ENCODE data around the gene A4GALT. TPM values are rescaled to one million over a fixed set of nuclear protein-coding genes. Genes with fewer than 3 reads are reported as not detected.
"Not testable (repeated sequence)": the region's sequence is repeated elsewhere in the genome, so short reads cannot be mapped to it uniquely, and the experiment has no call there.

The A4GALT gene
- total and polyA plus RNA-seq, 10 of the 15 experiments (the other 5 are each of a cell fraction or from before 2014, with no cell fraction given) = 0.04 to 3.9 (median 2.3) TPM; not detected in 1

GRCh38 chr22:42673898-42674401, 46.7 kb downstream of the A4GALT start:
- ChIA-PET RAD21 (ENCODE audit: unreplicated experiment) (no interaction called here), CTCF (interaction anchor here (0.9 to 1.2 kb wide), 2 partner anchors 9 to 10 kb away, joined by 3 to 4 read pairs; no protein-coding TSS in a partner anchor), SMC1A (ENCODE audit: uncharacterized antibody, unreplicated experiment) (interaction anchor here (1.8 kb wide), 1 partner anchor 8 kb away, joined by 4 read pairs; no protein-coding TSS in a partner anchor), POLR2A (no interaction called here)
- no peaks in the 10 kb centered on the region for H3K36me3 ChIP-seq (ENCODE audit: control insufficient read depth in 2 of 2, insufficient read depth in 2 of 2, low read length in 1 of 2)
- H2AFZ ChIP-seq (ENCODE audit: control insufficient read depth, low read depth, low read length) = no peak overlapping the region
- intact Hi-C loops (cut with micrococcal nuclease; ENCODE audit: unreplicated experiment) (no loop called here), in situ Hi-C loops (cut with MboI) (loop anchor here (25.0 kb wide), 1 partner anchor 1363 kb away; no protein-coding TSS in a partner anchor)
- H3K4me1 ChIP-seq (ENCODE audit: control insufficient read depth, insufficient read depth, low read length) = peaks cover 14% of the 10 kb centered on the region
- no peaks in the 10 kb centered on the region for H3K27me3 ChIP-seq (replicated peaks in 1 of 2; ENCODE audit: control insufficient read depth in 2 of 2, insufficient read depth in 2 of 2, low read length in 1 of 2)
- WGBS (ENCODE audit: insufficient coverage, insufficient replicate concordance, low lambda C conversion rate, missing lambda C conversion rate) = 50% methylated on average over 2 of the region's 2 CpGs
- no peak for TF ChIP-seq YBX1 (IDR thresholded peaks at IDR 0.05)
- peak; percentile 81 for TF ChIP-seq RFX5 (IDR thresholded peaks at IDR 0.05; ENCODE audit: low read depth, low read length)
- peak; percentile 27; the same call in 1 of the 2 replicates for TF ChIP-seq CREB1 (IDR thresholded peaks at IDR 0.05; ENCODE audit: low read depth)
- no peak overlapping the region for H3K27ac ChIP-seq (ENCODE audit: control insufficient read depth, insufficient read depth)
- no TSS peak for BruUV-seq (replicated peaks)
- H4K20me1 ChIP-seq (ENCODE audit: control insufficient read depth, insufficient read depth) = no peaks in the 10 kb centered on the region
- no peak for DNase-seq (ENCODE audit: low read depth, low spot score)
- H3K4me2 ChIP-seq (ENCODE audit: control insufficient read depth, insufficient read depth) = no peak overlapping the region
- H3K9ac ChIP-seq (ENCODE audit: control insufficient read depth, insufficient read depth, low read length) = no peak overlapping the region
- no peak overlapping the region for H3K4me3 ChIP-seq
- no peaks in the 10 kb centered on the region for H3K79me2 ChIP-seq (ENCODE audit: control insufficient read depth, insufficient read depth, low read length)
- peak; percentile 60 for ATAC-seq
- peaks cover 11% of the 10 kb centered on the region; the same call in 2 of the 3 replicates for H3K9me3 ChIP-seq (replicated peaks; ENCODE audit: control insufficient read depth, insufficient read depth, low read length)
- no peak for FAIRE-seq

DNA sequence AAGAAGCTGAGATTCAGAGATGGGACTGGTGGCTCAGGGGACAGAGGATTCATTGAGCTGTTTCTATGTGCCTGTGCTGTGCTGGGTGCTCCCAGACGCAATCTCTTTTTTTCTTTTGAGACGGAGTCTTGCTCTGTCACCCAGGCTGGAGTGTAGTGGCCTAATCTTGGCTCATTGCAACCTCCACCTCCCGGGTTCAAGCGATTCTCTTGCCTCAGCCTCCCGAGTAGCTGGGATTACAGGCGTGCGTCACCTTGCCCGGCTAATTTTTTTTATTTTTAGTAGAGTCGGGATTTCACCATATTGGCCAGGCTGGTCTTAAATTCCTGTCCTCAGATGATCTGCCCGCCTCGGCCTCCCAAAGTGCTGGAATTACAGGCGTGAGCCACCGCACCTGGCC, 47.6 kb downstream of the A4GALT start:
- H3K36me3 ChIP-seq (ENCODE audit: control insufficient read depth in 2 of 2, insufficient read depth in 2 of 2, low read length in 1 of 2); H3K27ac ChIP-seq (ENCODE audit: control insufficient read depth, insufficient read depth); H4K20me1 ChIP-seq (ENCODE audit: control insufficient read depth, insufficient read depth); RAD21 ChIA-PET (ENCODE audit: unreplicated experiment); POLR2A ChIA-PET; H3K9ac ChIP-seq (ENCODE audit: control insufficient read depth, insufficient read depth, low read length); FAIRE-seq; DNase-seq (ENCODE audit: low read depth, low spot score); H3K4me3 ChIP-seq; intact Hi-C loops (cut with micrococcal nuclease; ENCODE audit: unreplicated experiment); H3K27me3 ChIP-seq (replicated peaks in 1 of 2; ENCODE audit: control insufficient read depth in 2 of 2, insufficient read depth in 2 of 2, low read length in 1 of 2); BruUV-seq (replicated peaks); ATAC-seq; H2AFZ ChIP-seq (ENCODE audit: control insufficient read depth, low read depth, low read length); H3K4me2 ChIP-seq (ENCODE audit: control insufficient read depth, insufficient read depth); H3K9me3 ChIP-seq (replicated peaks; ENCODE audit: control insufficient read depth, insufficient read depth, low read length); H3K79me2 ChIP-seq (ENCODE audit: control insufficient read depth, insufficient read depth, low read length): not testable (repeated sequence)
- 94% methylated on average over 13 of the region's 13 CpGs for whole genome bisulfite sequencing (ENCODE audit: insufficient coverage, insufficient replicate concordance, low lambda C conversion rate, missing lambda C conversion rate)
- in situ Hi-C loops (cut with MboI) = loop anchor here (25.0 kb wide), 1 partner anchor 1364 kb away; no protein-coding TSS in a partner anchor
- peaks cover 14% of the 10 kb centered on the region for H3K4me1 ChIP-seq (ENCODE audit: control insufficient read depth, insufficient read depth, low read length)
- ChIA-PET SMC1A (ENCODE audit: uncharacterized antibody, unreplicated experiment) (interaction anchor here (0.7 to 1.1 kb wide), 2 partner anchors 10 to 40 kb away, joined by 3 read pairs; no protein-coding TSS in a partner anchor), CTCF (interaction anchor here (0.9 kb wide), 1 partner anchor 11 kb away, joined by 4 read pairs; no protein-coding TSS in a partner anchor)
